ENCODE data around the gene GRIN2D.

GRCh38 chr19:48344892-48345291, 48.6 kb upstream of the GRIN2D start:
- TF ChIP-seq GATA3 (IDR thresholded peaks at IDR 0.05; ENCODE audit: low read depth, low read length), result no peak
- TF ChIP-seq GATA2 (IDR thresholded peaks at IDR 0.05; ENCODE audit: low read depth, low read length), result no peak

Data from SH-SY5Y (cell line).